IgD-negative memory B cell (primary cell): Measurements from ENCODE around the gene CPNE4. TPM values are rescaled to one million over a fixed set of nuclear protein-coding genes. Genes with fewer than 3 reads are reported as not detected.

ENCODE experiments used
- H3K27ac Mint-ChIP-seq, 3 donors: one replicate each; pipeline ENCODE4 v1.8.0; 2020 to 2022; ENCODE audit warnings: mild to moderate bottlenecking in 3 of 3, mixed read lengths in 3 of 3, moderate library complexity in 1 of 3
- H3K27me3 Mint-ChIP-seq: one replicate; pipeline ENCODE4 v1.8.0; 2021; ENCODE audit warnings: mixed read lengths
- H3K36me3 Mint-ChIP-seq: one replicate; pipeline ENCODE4 v1.8.0; 2020; ENCODE audit warnings: mild to moderate bottlenecking, mixed read lengths
- H3K4me1 Mint-ChIP-seq, 3 donors: one replicate each; pipeline ENCODE4 v1.8.0; 2020 to 2022; ENCODE audit warnings: mixed read lengths in 3 of 3, mild to moderate bottlenecking in 1 of 3
- H3K4me3 Mint-ChIP-seq, 4 donors: one replicate each; pipeline ENCODE4 v1.8.0; 2020 to 2022; ENCODE audit warnings: mild to moderate bottlenecking in 4 of 4, mixed read lengths in 4 of 4, moderate library complexity in 3 of 4
- H3K9me3 Mint-ChIP-seq, 3 donors: one replicate each; pipeline ENCODE4 v1.8.0; 2020 to 2021; ENCODE audit warnings: mixed read lengths in 3 of 3, mild to moderate bottlenecking in 1 of 3
- polyA plus RNA-seq: library from polyadenylated mRNA; unstranded; fragments of 300-500 nt; fragmentation: Illumina TruSeq; gene quantifications from one replicate; pipeline ENCODE4 v1.2.3, GENCODE V29; 2021

Gene CPNE4
- polyA plus RNA-seq, 1 donor from 2014 or later, result not detected

GRCh38 chr3:131957511-131957910, 77.3 kb downstream of the CPNE4 start:
- peaks cover 0 to 6% (median 2%) of the 10 kb centered on the region in 3 donors for H3K9me3 Mint-ChIP-seq
- no peak overlapping the region for H3K27ac Mint-ChIP-seq
- H3K4me1 Mint-ChIP-seq, result no peaks in the 10 kb centered on the region
- H3K4me3 Mint-ChIP-seq, result no peak overlapping the region
- H3K36me3 Mint-ChIP-seq, result no peaks in the 10 kb centered on the region
- H3K27me3 Mint-ChIP-seq, result no peaks in the 10 kb centered on the region

GRCh38 chr3:131948806-131949205, 86.0 kb downstream of the CPNE4 start:
- no peaks in the 10 kb centered on the region for H3K4me1 Mint-ChIP-seq
- H3K9me3 Mint-ChIP-seq, result peaks cover 0 to 3% (median 0%) of the 10 kb centered on the region in 3 donors
- H3K36me3 Mint-ChIP-seq, result no peaks in the 10 kb centered on the region
- no peaks in the 10 kb centered on the region for H3K27me3 Mint-ChIP-seq
- H3K4me3 Mint-ChIP-seq, result no peak overlapping the region
- H3K27ac Mint-ChIP-seq, result no peak overlapping the region

- peaks cover 0 to 3% (median 0%) of the 10 kb centered on the region in 3 donors for H3K9me3 Mint-ChIP-seq
- H3K4me3 Mint-ChIP-seq, result no peak overlapping the region
- no peaks in the 10 kb centered on the region for H3K4me1 Mint-ChIP-seq
- H3K27ac Mint-ChIP-seq, result no peak overlapping the region
- H3K27me3 Mint-ChIP-seq, result no peaks in the 10 kb centered on the region
- no peaks in the 10 kb centered on the region for H3K36me3 Mint-ChIP-seq
Observed at GRCh38 chr3:131944676-131945075, 90.1 kb downstream of the CPNE4 start.

GRCh38 chr3:131933665-131934064, 101.1 kb downstream of the CPNE4 start:
- no peaks in the 10 kb centered on the region for H3K27me3 Mint-ChIP-seq
- H3K9me3 Mint-ChIP-seq, result peaks cover 2 to 6% (median 4%) of the 10 kb centered on the region in 3 donors
- no peak overlapping the region for H3K4me3 Mint-ChIP-seq
- H3K36me3 Mint-ChIP-seq, result peaks cover 3% of the 10 kb centered on the region
- H3K27ac Mint-ChIP-seq, result no peak overlapping the region
- no peaks in the 10 kb centered on the region for H3K4me1 Mint-ChIP-seq

DNA sequence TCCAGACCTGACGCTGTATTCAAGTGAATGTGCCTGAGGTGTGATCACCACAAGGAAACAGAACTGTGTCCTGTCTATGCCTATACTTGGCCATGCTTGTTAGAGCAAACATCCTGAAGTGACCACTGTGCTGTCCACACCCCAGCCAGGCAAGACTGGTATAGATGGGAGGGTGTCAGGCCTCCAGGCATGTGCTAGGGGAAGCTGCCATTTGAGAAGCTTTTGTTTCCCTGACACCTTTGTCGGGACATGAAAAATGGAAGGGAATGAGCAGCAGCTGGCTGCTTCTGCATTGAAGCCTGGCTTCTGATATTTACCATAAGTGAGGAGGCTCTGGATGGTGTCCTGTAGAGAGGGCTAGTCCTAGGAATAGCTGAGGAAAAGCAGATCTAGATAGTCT, 106.2 kb downstream of the CPNE4 start:
- no peak overlapping the region for H3K4me3 Mint-ChIP-seq
- H3K27me3 Mint-ChIP-seq, result no peaks in the 10 kb centered on the region
- H3K4me1 Mint-ChIP-seq, result no peaks in the 10 kb centered on the region
- peaks cover 0 to 2% (median 0%) of the 10 kb centered on the region in 3 donors for H3K9me3 Mint-ChIP-seq
- H3K36me3 Mint-ChIP-seq, result peaks cover 3% of the 10 kb centered on the region
- no peak overlapping the region for H3K27ac Mint-ChIP-seq

DNA sequence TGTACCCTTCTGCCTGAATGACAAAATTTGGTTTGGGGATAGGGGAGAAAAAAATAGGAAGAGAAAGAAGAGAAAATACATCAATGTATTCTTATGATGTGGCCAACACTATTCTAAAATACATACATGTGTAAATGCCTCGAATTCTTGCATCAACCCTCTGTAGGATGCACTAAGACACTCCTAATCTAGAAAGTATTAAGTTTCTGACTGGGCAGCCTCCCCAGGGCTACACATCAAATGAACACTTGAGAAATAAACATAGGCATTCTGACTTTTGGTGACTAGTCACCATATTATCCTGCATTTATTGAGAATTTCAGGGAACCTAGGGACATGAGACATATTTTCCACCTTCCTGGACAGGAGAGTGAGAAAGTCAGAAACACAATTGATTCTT, 109.2 kb downstream of the CPNE4 start:
- no peaks in the 10 kb centered on the region for H3K4me1 Mint-ChIP-seq
- no peaks in the 10 kb centered on the region for H3K9me3 Mint-ChIP-seq
- no peak overlapping the region for H3K27ac Mint-ChIP-seq
- H3K4me3 Mint-ChIP-seq, result no peak overlapping the region
- H3K27me3 Mint-ChIP-seq, result no peaks in the 10 kb centered on the region
- peaks cover 3% of the 10 kb centered on the region for H3K36me3 Mint-ChIP-seq

DNA sequence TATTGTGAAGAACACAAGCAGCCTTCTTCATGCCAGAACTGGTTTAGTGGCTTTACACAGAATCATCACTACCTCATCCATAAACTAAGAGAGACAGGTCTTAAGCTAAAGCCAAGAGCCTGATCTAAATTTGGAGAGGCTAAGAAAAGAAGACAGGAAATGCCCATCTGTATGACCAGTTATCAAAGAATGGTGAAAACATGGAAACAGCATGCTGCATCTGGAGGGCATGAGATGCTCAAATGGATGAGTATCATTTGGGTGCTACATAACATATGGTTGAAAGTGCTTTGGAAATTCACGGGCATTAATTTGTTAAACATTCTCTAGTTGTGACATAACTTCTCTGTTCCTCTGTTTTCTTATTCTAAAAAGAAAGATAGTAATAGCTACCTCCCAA, 112.5 kb downstream of the CPNE4 start:
- Mint-ChIP-seq H3K36me3 (peaks cover 3% of the 10 kb centered on the region), H3K4me3 (no peak overlapping the region), H3K9me3 (no peaks in the 10 kb centered on the region), H3K27ac (no peak overlapping the region), H3K4me1 (no peaks in the 10 kb centered on the region), H3K27me3 (no peaks in the 10 kb centered on the region)

GRCh38 chr3:131917006-131917405, 117.8 kb downstream of the CPNE4 start:
- Mint-ChIP-seq H3K27me3 (peaks cover 2% of the 10 kb centered on the region), H3K4me1 (no peaks in the 10 kb centered on the region), H3K36me3 (no peaks in the 10 kb centered on the region), H3K4me3 (no peak overlapping the region), H3K27ac (no peak overlapping the region), H3K9me3 (no peaks in the 10 kb centered on the region)

GRCh38 chr3:131914090-131914691, 120.6 kb downstream of the CPNE4 start:
- no peaks in the 10 kb centered on the region for H3K4me1 Mint-ChIP-seq
- no peak overlapping the region for H3K4me3 Mint-ChIP-seq
- H3K27ac Mint-ChIP-seq, result no peak overlapping the region
- no peaks in the 10 kb centered on the region for H3K9me3 Mint-ChIP-seq
- no peaks in the 10 kb centered on the region for H3K36me3 Mint-ChIP-seq
- H3K27me3 Mint-ChIP-seq, result peaks cover 2% of the 10 kb centered on the region

- H3K27me3 Mint-ChIP-seq, result peaks cover 2% of the 10 kb centered on the region
- H3K36me3 Mint-ChIP-seq, result no peaks in the 10 kb centered on the region
- H3K27ac Mint-ChIP-seq, result no peak overlapping the region
- no peaks in the 10 kb centered on the region for H3K4me1 Mint-ChIP-seq
- H3K4me3 Mint-ChIP-seq, result no peak overlapping the region
- H3K9me3 Mint-ChIP-seq, result no peaks in the 10 kb centered on the region
Observed at GRCh38 chr3:131912255-131912654, 122.6 kb downstream of the CPNE4 start.

DNA sequence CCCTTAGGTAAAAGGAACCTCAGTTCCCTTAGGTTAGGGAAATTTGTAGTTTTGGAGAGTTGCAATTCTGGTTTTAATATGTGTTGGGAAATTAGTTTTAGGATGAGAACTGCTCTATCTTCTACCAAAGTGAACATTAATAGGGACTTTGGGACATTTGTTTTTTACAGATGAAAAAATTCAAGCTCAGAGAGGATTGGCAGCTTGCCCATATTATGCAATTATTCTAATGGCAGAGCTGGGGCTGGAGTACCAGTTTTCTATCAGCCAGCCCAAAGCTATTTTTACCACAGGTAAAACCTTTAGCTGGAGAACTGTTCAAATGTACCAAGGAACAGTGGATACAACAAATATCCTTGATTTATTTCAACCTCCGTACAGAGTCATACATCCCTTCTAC, 127.0 kb downstream of the CPNE4 start:
- Mint-ChIP-seq H3K36me3 (no peaks in the 10 kb centered on the region), H3K27me3 (no peaks in the 10 kb centered on the region), H3K4me1 (no peaks in the 10 kb centered on the region), H3K4me3 (no peak overlapping the region), H3K9me3 (peaks cover 0 to 3% (median 0%) of the 10 kb centered on the region in 3 donors), H3K27ac (no peak overlapping the region)

DNA sequence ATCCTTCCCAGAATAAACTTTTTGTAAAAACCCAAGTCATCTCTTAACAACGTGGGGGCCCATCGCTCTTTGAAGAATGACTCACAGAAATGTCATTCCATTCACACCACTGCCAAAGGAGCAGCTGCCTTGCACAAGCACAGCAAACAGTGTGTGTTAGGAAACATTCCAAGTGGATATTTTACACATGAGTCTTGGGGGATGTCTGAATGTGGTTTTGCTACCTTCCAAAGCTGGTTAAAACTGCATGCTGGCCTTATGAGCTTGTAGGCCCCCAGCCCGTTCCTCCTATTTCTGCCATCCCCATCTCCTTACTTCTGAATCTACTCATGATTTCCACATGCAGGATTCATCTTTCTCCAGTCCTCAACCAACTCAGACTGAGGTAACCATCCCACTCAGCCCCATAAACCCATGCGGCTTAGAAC, 130.8 kb downstream of the CPNE4 start:
- peaks cover 0 to 4% (median 0%) of the 10 kb centered on the region in 3 donors for H3K9me3 Mint-ChIP-seq
- H3K4me1 Mint-ChIP-seq, result no peaks in the 10 kb centered on the region
- no peaks in the 10 kb centered on the region for H3K36me3 Mint-ChIP-seq
- no peaks in the 10 kb centered on the region for H3K27me3 Mint-ChIP-seq
- no peak overlapping the region for H3K4me3 Mint-ChIP-seq
- H3K27ac Mint-ChIP-seq, result no peak overlapping the region

GRCh38 chr3:131901686-131902085, 133.1 kb downstream of the CPNE4 start:
- no peaks in the 10 kb centered on the region for H3K27me3 Mint-ChIP-seq
- no peak overlapping the region for H3K27ac Mint-ChIP-seq
- no peaks in the 10 kb centered on the region for H3K36me3 Mint-ChIP-seq
- no peak overlapping the region for H3K4me3 Mint-ChIP-seq
- no peaks in the 10 kb centered on the region for H3K4me1 Mint-ChIP-seq
- H3K9me3 Mint-ChIP-seq, result peaks cover 0 to 4% (median 0%) of the 10 kb centered on the region in 3 donors

DNA sequence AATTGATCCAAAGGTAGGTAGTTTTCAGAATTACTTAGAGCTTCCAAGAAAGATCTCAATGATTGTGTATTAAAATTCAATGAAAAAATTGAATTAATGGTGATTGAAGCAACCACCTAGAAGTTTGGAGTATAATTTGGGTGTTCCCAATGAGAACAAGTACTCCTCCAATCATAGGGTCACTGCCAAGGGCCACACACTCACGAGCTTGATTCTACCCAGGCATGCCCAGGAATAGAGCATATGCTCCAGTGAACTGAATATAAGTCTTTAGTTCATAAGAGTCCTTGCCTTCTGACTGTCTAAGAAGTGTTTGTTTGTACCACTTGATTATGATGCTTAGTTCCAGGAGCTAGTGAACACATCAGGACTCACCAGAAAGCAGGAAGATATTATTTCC, 133.9 kb downstream of the CPNE4 start:
- no peaks in the 10 kb centered on the region for H3K4me1 Mint-ChIP-seq
- no peak overlapping the region for H3K4me3 Mint-ChIP-seq
- H3K9me3 Mint-ChIP-seq, result peaks cover 0 to 4% (median 0%) of the 10 kb centered on the region in 3 donors
- no peaks in the 10 kb centered on the region for H3K27me3 Mint-ChIP-seq
- no peaks in the 10 kb centered on the region for H3K36me3 Mint-ChIP-seq
- no peak overlapping the region for H3K27ac Mint-ChIP-seq

GRCh38 chr3:131899021-131899420, 135.8 kb downstream of the CPNE4 start:
- H3K4me3 Mint-ChIP-seq, result no peak overlapping the region
- no peaks in the 10 kb centered on the region for H3K36me3 Mint-ChIP-seq
- H3K4me1 Mint-ChIP-seq, result no peaks in the 10 kb centered on the region
- H3K27me3 Mint-ChIP-seq, result no peaks in the 10 kb centered on the region
- H3K27ac Mint-ChIP-seq, result no peak overlapping the region
- peaks cover 0 to 6% (median 0%) of the 10 kb centered on the region in 3 donors for H3K9me3 Mint-ChIP-seq

- H3K27me3 Mint-ChIP-seq, result no peaks in the 10 kb centered on the region
- no peaks in the 10 kb centered on the region for H3K36me3 Mint-ChIP-seq
- no peaks in the 10 kb centered on the region for H3K4me1 Mint-ChIP-seq
- H3K27ac Mint-ChIP-seq, result no peak overlapping the region
- H3K9me3 Mint-ChIP-seq, result peaks cover 0 to 6% (median 0%) of the 10 kb centered on the region in 3 donors
- no peak overlapping the region for H3K4me3 Mint-ChIP-seq
Observed at GRCh38 chr3:131898346-131898745, 136.5 kb downstream of the CPNE4 start.
